GM19328 (cell line): ENCODE results near the gene TDRD12.
A peak's percentile ranks its signal among the peaks of the same experiment; 100 is the strongest.

Source experiments
- ATAC-seq: cut with Tn5 transposase; IDR thresholded peaks from one replicate; pipeline ENCODE4 v1.9.1; 2021; ENCODE audit warnings: mild to moderate bottlenecking, moderate library complexity; ENCODE audit not compliant: unreplicated experiment

TDRD12 gene

GRCh38 chr19:32719611-32720059, at the start of gene TDRD12:
TDRD12 (plus strand) TSS chr19:32719767; CDS start chr19:32720073, 306 bp downstream.
- ATAC-seq, result no peak

- no peak for ATAC-seq
These were observed 47.5 kb upstream of the TDRD12 start for GRCh38 chr19:32671883-32672593.

- no peak for ATAC-seq
These were observed 46.7 kb upstream of the TDRD12 start for GRCh38 chr19:32672841-32673240.

GRCh38 chr19:32673573-32673972, 46.0 kb upstream of the TDRD12 start:
- ATAC-seq, result no peak

GRCh38 chr19:32674153-32674930, 45.2 kb upstream of the TDRD12 start:
- ATAC-seq, result no peak

- ATAC-seq, result peak; percentile 95
These were observed 44.4 kb upstream of the TDRD12 start, which contains the start of gene ANKRD27 for GRCh38 chr19:32674931-32675719. ANKRD27 (minus strand) TSS chr19:32675180; CDS start chr19:32659015, 16,165 bp downstream.

- no peak for ATAC-seq
These were observed 43.8 kb upstream of the TDRD12 start, which contains the start of gene RGS9BP for GRCh38 chr19:32675720-32676185. RGS9BP (plus strand) TSS chr19:32675848; CDS start chr19:32676264, 416 bp downstream.

- no peak for ATAC-seq
These were observed 43.2 kb upstream of the TDRD12 start for GRCh38 chr19:32676186-32676894.

- no peak for ATAC-seq
These were observed 42.6 kb upstream of the TDRD12 start for GRCh38 chr19:32676895-32677359.

GRCh38 chr19:32677657-32678056, 41.9 kb upstream of the TDRD12 start:
- ATAC-seq, result no peak

- ATAC-seq, result no peak
These were observed 38.6 kb upstream of the TDRD12 start for GRCh38 chr19:32680986-32681385.

- no peak for ATAC-seq
These were observed 37.2 kb upstream of the TDRD12 start for GRCh38 chr19:32682317-32682716.

GRCh38 chr19:32686847-32687475, 32.6 kb upstream of the TDRD12 start:
- ATAC-seq, result no peak

GRCh38 chr19:32687681-32688080, 31.9 kb upstream of the TDRD12 start:
- no peak for ATAC-seq

- no peak for ATAC-seq
These were observed 31.3 kb upstream of the TDRD12 start for GRCh38 chr19:32688311-32688710.

- ATAC-seq, result peak; percentile 80
These were observed 28.1 kb upstream of the TDRD12 start, which contains the start of gene NUDT19 for GRCh38 chr19:32691291-32691951. NUDT19 (plus strand) TSS chr19:32691821; CDS start chr19:32691961, 140 bp downstream.

GRCh38 chr19:32691952-32692726, 27.4 kb upstream of the TDRD12 start:
- peak; percentile 50 for ATAC-seq

- no peak for ATAC-seq
These were observed 26.9 kb upstream of the TDRD12 start for GRCh38 chr19:32692727-32693061.
